Stimulated activated CD8-positive, alpha-beta memory T cell treated with anti-CD3 and anti-CD28 coated beads, Interleukin-12 subunit alpha, Interleukin-12 subunit beta, amount 100 ng/mL, for 24 hours (primary cell): ENCODE results near the gene KRTAP9-4.
"Not testable (repeated sequence)": the region's sequence is repeated elsewhere in the genome, so short reads cannot be mapped to it uniquely, and the experiment has no call there.

Experiments used
- DNase-seq: peaks from one replicate; pipeline ENCODE4 v3.0.0-alpha.2; 2020; ENCODE audit errors: extremely low read depth

Gene KRTAP9-4

GRCh38 chr17:41264599-41264998, 15.1 kb downstream of the KRTAP9-4 start:
- no peak for DNase-seq

GRCh38 chr17:41265078-41265477, 15.6 kb downstream of the KRTAP9-4 start, which contains the start of gene KRTAP9-6:
TSS of gene KRTAP9-6 (plus strand) at chr17:41265378. CDS start at chr17:41265378, 0 bp downstream.
- DNase-seq, result no peak

GRCh38 chr17:41267711-41268110, 18.2 kb downstream of the KRTAP9-4 start:
- DNase-seq, result no peak

- DNase-seq, result not testable (repeated sequence)
Observed at GRCh38 chr17:41271323-41271722, 21.8 kb downstream of the KRTAP9-4 start.

GRCh38 chr17:41271858-41272257, 22.4 kb downstream of the KRTAP9-4 start:
- no peak for DNase-seq

GRCh38 chr17:41275648-41276190, 26.2 kb downstream of the KRTAP9-4 start, which contains the start of gene KRTAP9-7:
TSS of gene KRTAP9-7 (plus strand) at chr17:41275698. CDS start at chr17:41275698, 0 bp downstream.
- DNase-seq, result not testable (repeated sequence)

- DNase-seq, result no peak
Observed at GRCh38 chr17:41278176-41278955, 28.9 kb downstream of the KRTAP9-4 start.

- no peak for DNase-seq
Observed at GRCh38 chr17:41284043-41284442, 34.6 kb downstream of the KRTAP9-4 start.

GRCh38 chr17:41284546-41284945, 35.1 kb downstream of the KRTAP9-4 start:
- DNase-seq, result no peak

GRCh38 chr17:41287050-41287449, 37.6 kb downstream of the KRTAP9-4 start:
- no peak for DNase-seq

GRCh38 chr17:41294016-41294415, 44.5 kb downstream of the KRTAP9-4 start:
- no peak for DNase-seq

- no peak for DNase-seq
Observed at GRCh38 chr17:41296846-41297245, 47.4 kb downstream of the KRTAP9-4 start.

GRCh38 chr17:41298458-41299135, 49.1 kb downstream of the KRTAP9-4 start:
- no peak for DNase-seq
